Immature natural killer cell (primary cell): Measurements from ENCODE around the gene TPSB2. TPM values are rescaled to one million over a fixed set of nuclear protein-coding genes. Genes with fewer than 3 reads are reported as not detected.

Experiments used
- DNase-seq, 3 donors: peaks; one replicate each; pipeline ENCODE4 v3.0.0; 2022; ENCODE audit warnings: mixed read lengths in 1 of 3
- H3K27ac Mint-ChIP-seq, 6 donors: one replicate each; pipeline ENCODE4 v1.8.0; 2020; ENCODE audit warnings: mixed read lengths in 6 of 6, mild to moderate bottlenecking in 5 of 6, inconsistent platforms in 4 of 6, moderate library complexity in 3 of 6
- H3K27me3 Mint-ChIP-seq, 3 donors: one replicate each; pipeline ENCODE4 v1.8.0; 2020 to 2021; ENCODE audit warnings: low read depth in 3 of 3, mild to moderate bottlenecking in 3 of 3, mixed read lengths in 3 of 3, moderate library complexity in 3 of 3, inconsistent platforms in 1 of 3
- H3K36me3 Mint-ChIP-seq, 3 donors: one replicate each; pipeline ENCODE4 v1.8.0; 2020; ENCODE audit warnings: mixed read lengths in 3 of 3, inconsistent platforms in 2 of 3, mild to moderate bottlenecking in 2 of 3
- H3K4me1 Mint-ChIP-seq, 2 donors: one replicate each; pipeline ENCODE4 v1.8.0; 2020; ENCODE audit warnings: inconsistent platforms in 2 of 2, mild to moderate bottlenecking in 2 of 2, mixed read lengths in 2 of 2, moderate library complexity in 1 of 2
- H3K4me3 Mint-ChIP-seq, 5 donors: one replicate each; pipeline ENCODE4 v1.8.0; 2020; ENCODE audit warnings: mild to moderate bottlenecking in 5 of 5, mixed read lengths in 5 of 5, inconsistent platforms in 3 of 5, moderate library complexity in 3 of 5
- H3K9me3 Mint-ChIP-seq, 6 donors: one replicate each; pipeline ENCODE4 v1.8.0; 2020; ENCODE audit warnings: mild to moderate bottlenecking in 6 of 6, mixed read lengths in 6 of 6, inconsistent platforms in 4 of 6, moderate library complexity in 3 of 6
- polyA plus RNA-seq, 3 donors: library from polyadenylated mRNA; unstranded; fragments of 300-500 nt; fragmentation: Illumina TruSeq; gene quantifications; one replicate each; pipeline ENCODE4 v1.2.3, GENCODE V29; 2021

The TPSB2 gene
- polyA plus RNA-seq, 3 donors from 2014 or later = not detected

- DNase-seq = no peak
- Mint-ChIP-seq H3K36me3 (no peaks in the 10 kb centered on the region), H3K9me3 (no peaks in the 10 kb centered on the region)
These were observed 6.4 kb downstream of the TPSB2 start for GRCh38 chr16:1223355-1224214.

GRCh38 chr16:1222553-1223354, 7.2 kb downstream of the TPSB2 start:
- H3K9me3 Mint-ChIP-seq = no peaks in the 10 kb centered on the region
- H3K27me3 Mint-ChIP-seq = peaks cover 0 to 3% (median 0%) of the 10 kb centered on the region in 3 donors
- no peak for DNase-seq
- no peaks in the 10 kb centered on the region for H3K36me3 Mint-ChIP-seq
- no peak overlapping the region for H3K27ac Mint-ChIP-seq
- no peak overlapping the region for H3K4me3 Mint-ChIP-seq
- no peaks in the 10 kb centered on the region for H3K4me1 Mint-ChIP-seq

More at GRCh38 chr16:1223355-1224214, 6.4 kb downstream of the TPSB2 start:
- Mint-ChIP-seq H3K4me3 (no peak overlapping the region), H3K4me1 (no peaks in the 10 kb centered on the region), H3K27ac (no peak overlapping the region), H3K27me3 (peaks cover 0 to 3% (median 0%) of the 10 kb centered on the region in 3 donors)

GRCh38 chr16:1221628-1222552, 8.1 kb downstream of the TPSB2 start:
- H3K9me3 Mint-ChIP-seq = no peaks in the 10 kb centered on the region

GRCh38 chr16:1220841-1221627, 8.9 kb downstream of the TPSB2 start:
- DNase-seq = no peak
- H3K27me3 Mint-ChIP-seq = peaks cover 0 to 3% (median 1%) of the 10 kb centered on the region in 3 donors
- H3K36me3 Mint-ChIP-seq = no peaks in the 10 kb centered on the region
- no peak overlapping the region for H3K4me3 Mint-ChIP-seq
- no peaks in the 10 kb centered on the region for H3K4me1 Mint-ChIP-seq
- H3K9me3 Mint-ChIP-seq = no peaks in the 10 kb centered on the region
- H3K27ac Mint-ChIP-seq = no peak overlapping the region

More at GRCh38 chr16:1221628-1222552, 8.1 kb downstream of the TPSB2 start:
- no peaks in the 10 kb centered on the region for H3K36me3 Mint-ChIP-seq
- no peak for DNase-seq
- no peak overlapping the region for H3K4me3 Mint-ChIP-seq
- no peaks in the 10 kb centered on the region for H3K4me1 Mint-ChIP-seq
- no peak overlapping the region for H3K27ac Mint-ChIP-seq
- H3K27me3 Mint-ChIP-seq = peaks cover 0 to 3% (median 0%) of the 10 kb centered on the region in 3 donors

GRCh38 chr16:1220098-1220728, 9.8 kb downstream of the TPSB2 start:
- no peak overlapping the region for H3K27ac Mint-ChIP-seq
- no peak overlapping the region for H3K4me3 Mint-ChIP-seq
- H3K4me1 Mint-ChIP-seq = no peaks in the 10 kb centered on the region
- H3K9me3 Mint-ChIP-seq = no peaks in the 10 kb centered on the region
- peaks cover 0 to 3% (median 1%) of the 10 kb centered on the region in 3 donors for H3K27me3 Mint-ChIP-seq
- H3K36me3 Mint-ChIP-seq = no peaks in the 10 kb centered on the region
- no peak for DNase-seq

GRCh38 chr16:1218930-1219611, 10.9 kb downstream of the TPSB2 start:
- H3K36me3 Mint-ChIP-seq = no peaks in the 10 kb centered on the region
- H3K27me3 Mint-ChIP-seq = peaks cover 0 to 3% (median 1%) of the 10 kb centered on the region in 3 donors
- no peaks in the 10 kb centered on the region for H3K4me1 Mint-ChIP-seq
- H3K9me3 Mint-ChIP-seq = no peaks in the 10 kb centered on the region
- H3K27ac Mint-ChIP-seq = no peak overlapping the region
- no peak overlapping the region for H3K4me3 Mint-ChIP-seq
- no peak for DNase-seq

- H3K4me3 Mint-ChIP-seq = no peak overlapping the region
- peaks cover 0 to 3% (median 1%) of the 10 kb centered on the region in 3 donors for H3K27me3 Mint-ChIP-seq
- no peaks in the 10 kb centered on the region for H3K36me3 Mint-ChIP-seq
- no peak overlapping the region for H3K27ac Mint-ChIP-seq
- H3K4me1 Mint-ChIP-seq = no peaks in the 10 kb centered on the region
- DNase-seq = no peak
- H3K9me3 Mint-ChIP-seq = no peaks in the 10 kb centered on the region
These were observed 11.7 kb downstream of the TPSB2 start for GRCh38 chr16:1218061-1218929.

GRCh38 chr16:1217526-1217925, 12.5 kb downstream of the TPSB2 start:
- H3K27me3 Mint-ChIP-seq = peaks cover 0 to 3% (median 1%) of the 10 kb centered on the region in 3 donors
- H3K36me3 Mint-ChIP-seq = no peaks in the 10 kb centered on the region
- H3K4me3 Mint-ChIP-seq = no peak overlapping the region
- no peak for DNase-seq
- no peaks in the 10 kb centered on the region for H3K9me3 Mint-ChIP-seq
- no peak overlapping the region for H3K27ac Mint-ChIP-seq
- no peaks in the 10 kb centered on the region for H3K4me1 Mint-ChIP-seq

GRCh38 chr16:1216681-1217400, 13.1 kb downstream of the TPSB2 start:
- no peaks in the 10 kb centered on the region for H3K4me1 Mint-ChIP-seq
- no peaks in the 10 kb centered on the region for H3K36me3 Mint-ChIP-seq
- H3K27me3 Mint-ChIP-seq = peaks cover 0 to 3% (median 1%) of the 10 kb centered on the region in 3 donors
- no peak overlapping the region for H3K27ac Mint-ChIP-seq
- H3K9me3 Mint-ChIP-seq = no peaks in the 10 kb centered on the region
- H3K4me3 Mint-ChIP-seq = no peak overlapping the region
- DNase-seq = no peak

- Mint-ChIP-seq H3K4me3 (no peak overlapping the region), H3K27ac (no peak overlapping the region), H3K9me3 (no peaks in the 10 kb centered on the region), H3K27me3 (peaks cover 0 to 1% (median 0%) of the 10 kb centered on the region in 3 donors), H3K36me3 (no peaks in the 10 kb centered on the region), H3K4me1 (no peaks in the 10 kb centered on the region)
- no peak for DNase-seq
These were observed 13.7 kb downstream of the TPSB2 start for GRCh38 chr16:1216296-1216619.
